Activated CD4-positive, alpha-beta memory T cell treated with anti-CD3 and anti-CD28 coated beads for 36 hours (primary cell): ENCODE results near the gene UCK2. TPM values are rescaled to one million over a fixed set of nuclear protein-coding genes. Genes with fewer than 3 reads are reported as not detected.
A peak's percentile ranks its signal among the peaks of the same experiment; 100 is the strongest.
"Not testable (repeated sequence)": the region's sequence is repeated elsewhere in the genome, so short reads cannot be mapped to it uniquely, and the experiment has no call there.

Source experiments
- CTCF ChIA-PET: fragments of 350-600 bp; sonication (Branson Sonifier 250); formaldehyde crosslinking; loops from one replicate; lab custom pipeline; 2021; ENCODE audit warnings: antibody characterized with exemption, inconsistent platforms; lab: Charles Lee
- POLR2A ChIA-PET: fragments of 350-600 bp; sonication (Branson Sonifier 250); formaldehyde crosslinking; loops from one replicate; lab custom pipeline; 2021; ENCODE audit warnings: antibody characterized with exemption; lab: Charles Lee
- DNase-seq: peaks from one replicate; pipeline ENCODE4 v3.0.0-alpha.2; 2020
- H3K27ac Mint-ChIP-seq: one replicate; pipeline ENCODE4 v1.8.0; 2021; ENCODE audit warnings: mixed read lengths
- H3K27me3 Mint-ChIP-seq: one replicate; pipeline ENCODE4 v1.8.0; 2021; ENCODE audit warnings: mixed read lengths
- H3K36me3 Mint-ChIP-seq: one replicate; pipeline ENCODE4 v1.8.0; 2021; ENCODE audit warnings: mixed read lengths
- H3K4me1 Mint-ChIP-seq: one replicate; pipeline ENCODE4 v1.8.0; 2021; ENCODE audit warnings: low read depth, mixed read lengths
- H3K4me3 Mint-ChIP-seq: one replicate; pipeline ENCODE4 v1.8.0; 2021; ENCODE audit warnings: mild to moderate bottlenecking, mixed read lengths
- H3K9me3 Mint-ChIP-seq: one replicate; pipeline ENCODE4 v1.8.0; 2021; ENCODE audit warnings: mixed read lengths
- intact Hi-C: fragments of 100-400 bp; cut with micrococcal nuclease; formaldehyde crosslinking; loops from one replicate; pipeline ENCODE4 v1.15.1; 2023
- total RNA-seq, 2 experiments: library from RNA; stranded (reverse); gene quantifications; one replicate each; pipeline ENCODE4 v1.2.3, GENCODE V29; 2021

The UCK2 gene
- total RNA-seq = 10 to 100 TPM; 60.1 to 61.8 TPM

DNA sequence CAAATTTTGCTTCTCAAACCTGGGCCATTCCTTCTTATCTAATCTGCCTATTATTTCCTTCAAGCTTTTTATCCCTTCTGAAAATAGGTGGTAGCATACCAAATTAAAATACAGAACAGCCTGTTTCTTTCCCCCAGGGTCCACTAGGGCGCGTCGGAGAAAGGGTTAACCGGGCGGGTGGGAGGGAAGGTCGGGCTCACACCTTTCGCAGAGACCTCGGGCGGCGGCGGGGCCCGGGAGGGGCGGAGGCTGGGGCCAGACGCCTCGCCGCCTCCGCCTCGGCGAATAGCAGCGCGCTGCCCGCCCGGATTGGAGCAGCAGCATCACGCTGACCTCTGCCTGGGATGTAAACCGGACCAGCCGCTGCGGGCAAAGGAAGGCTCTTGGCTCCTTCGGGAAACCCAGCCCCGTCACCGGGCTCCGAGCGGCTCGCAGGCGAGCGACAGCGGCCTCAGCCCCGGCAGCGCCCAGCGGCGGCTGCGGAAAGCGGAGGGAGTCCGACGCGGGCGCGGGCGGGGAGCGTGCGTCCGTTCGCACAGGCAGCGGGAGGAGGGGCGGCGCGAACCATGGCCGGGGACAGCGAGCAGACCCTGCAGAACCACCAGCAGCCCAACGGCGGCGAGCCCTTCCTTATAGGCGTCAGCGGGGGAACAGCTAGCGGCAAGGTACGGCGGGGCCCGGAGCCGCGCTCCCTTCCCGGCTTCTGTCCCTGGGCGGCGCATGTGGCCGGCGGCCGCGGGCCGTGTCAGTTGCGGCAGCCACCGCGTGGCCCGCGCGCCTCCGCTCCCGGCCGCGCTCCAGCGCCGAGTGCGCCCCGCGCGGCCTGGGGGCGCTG, at the start of gene UCK2:
UCK2 (plus strand) TSS at position 347 of the 835 bp plus-strand sequence; CDS start at position 567, 220 bp downstream.
- ChIA-PET CTCF (interaction anchor here (1.0 to 2.0 kb wide), 3 partner anchors 44 to 88 kb away, joined by 3 to 6 read pairs (median 6); no protein-coding TSS in a partner anchor), POLR2A (interaction anchor here (0.6 to 2.4 kb wide), 3 partner anchors 15 to 58 kb away, joined by 4 to 13 read pairs (median 5); no protein-coding TSS in a partner anchor)
- H3K27me3 Mint-ChIP-seq = no peaks in the 10 kb centered on the region

DNA sequence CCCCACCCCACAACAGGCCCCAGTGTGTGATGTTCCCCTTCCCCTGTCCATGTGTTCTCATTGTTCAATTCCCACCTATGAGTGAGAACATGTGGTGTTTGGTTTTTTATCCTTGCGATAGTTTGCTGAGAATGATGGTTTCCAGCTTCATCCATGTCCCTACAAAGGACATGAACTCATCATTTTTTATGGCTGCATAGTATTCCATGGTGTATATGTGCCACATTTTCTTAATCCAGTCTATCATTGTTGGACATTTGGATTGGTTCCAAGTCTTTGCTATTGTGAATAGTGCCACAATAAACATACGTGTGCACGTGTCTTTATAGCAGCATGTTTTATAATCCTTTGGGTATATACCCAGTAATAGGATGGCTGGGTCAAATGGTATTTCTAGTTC, 49.2 kb upstream of the UCK2 start:
- intact Hi-C loops, CTCF ChIA-PET, H3K4me1 Mint-ChIP-seq, H3K27me3 Mint-ChIP-seq, H3K27ac Mint-ChIP-seq, H3K4me3 Mint-ChIP-seq, H3K36me3 Mint-ChIP-seq, H3K9me3 Mint-ChIP-seq, DNase-seq, POLR2A ChIA-PET: not testable (repeated sequence)

More for the DNA sequence above, at the start of gene UCK2:
- Mint-ChIP-seq H3K36me3 (peaks cover 7% of the 10 kb centered on the region), H3K4me3 (peak within 1 kb of the TSS; percentile 91), H3K27ac (peak within 1 kb of the TSS; percentile 88), H3K4me1 (peaks cover 9% of the 10 kb centered on the region), H3K9me3 (no peaks in the 10 kb centered on the region)
- intact Hi-C loops = loop anchor here (1.0 to 2.0 kb wide), 7 partner anchors 15 to 229 kb away; partner anchors contain the start of genes ALDH9A1, MGST3 and TMCO1
- peak; percentile 75 for DNase-seq

DNA sequence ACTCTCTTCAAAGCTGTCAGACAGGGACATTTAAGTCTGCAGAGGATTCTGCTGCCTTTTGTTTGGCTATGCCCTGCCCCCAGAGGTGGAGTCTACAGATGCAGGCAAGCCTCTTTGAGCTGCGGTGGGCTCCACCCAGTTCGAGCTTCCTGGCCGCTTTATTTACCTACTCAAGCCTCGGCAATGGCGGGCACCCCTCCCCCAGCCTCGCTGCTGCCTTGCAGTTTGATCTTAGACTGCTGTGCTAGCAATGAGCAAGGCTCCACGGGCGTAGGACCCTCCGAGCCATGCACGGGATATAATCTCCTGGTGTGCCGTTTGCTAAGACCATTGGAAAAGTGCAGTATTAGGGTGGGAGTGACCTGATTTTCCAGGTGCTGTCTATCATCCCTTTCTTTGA, 43.9 kb upstream of the UCK2 start:
- H3K9me3 Mint-ChIP-seq, H3K27ac Mint-ChIP-seq, H3K36me3 Mint-ChIP-seq, H3K4me1 Mint-ChIP-seq, H3K4me3 Mint-ChIP-seq, POLR2A ChIA-PET, intact Hi-C loops, DNase-seq, H3K27me3 Mint-ChIP-seq, CTCF ChIA-PET: not testable (repeated sequence)

DNA sequence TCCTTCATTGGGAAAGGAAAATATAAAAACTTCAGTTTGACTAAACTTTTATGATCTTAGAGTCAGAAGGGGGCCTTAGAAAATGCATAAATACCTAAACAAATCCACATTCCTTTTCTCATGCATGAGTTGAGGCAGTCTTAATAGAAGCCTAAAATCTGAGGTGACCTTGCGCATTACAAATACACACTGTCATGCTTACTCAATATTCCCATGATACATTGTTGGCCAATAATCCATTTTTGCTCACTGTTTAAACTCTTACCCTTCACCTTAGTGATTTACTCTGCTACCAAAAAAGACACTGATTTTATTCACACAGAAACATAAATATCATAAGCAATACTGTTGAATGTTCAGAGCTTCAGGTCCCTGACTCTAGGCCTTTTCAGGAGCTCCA, 39.7 kb upstream of the UCK2 start:
- intact Hi-C loops = no loop called here
- H3K27me3 Mint-ChIP-seq = peaks cover 2% of the 10 kb centered on the region
- H3K4me3 Mint-ChIP-seq = no peak overlapping the region
- no peaks in the 10 kb centered on the region for H3K36me3 Mint-ChIP-seq
- no peak overlapping the region for H3K27ac Mint-ChIP-seq
- ChIA-PET POLR2A (no interaction called here), CTCF (no interaction called here)
- no peaks in the 10 kb centered on the region for H3K4me1 Mint-ChIP-seq
- H3K9me3 Mint-ChIP-seq = no peaks in the 10 kb centered on the region
- no peak for DNase-seq

DNA sequence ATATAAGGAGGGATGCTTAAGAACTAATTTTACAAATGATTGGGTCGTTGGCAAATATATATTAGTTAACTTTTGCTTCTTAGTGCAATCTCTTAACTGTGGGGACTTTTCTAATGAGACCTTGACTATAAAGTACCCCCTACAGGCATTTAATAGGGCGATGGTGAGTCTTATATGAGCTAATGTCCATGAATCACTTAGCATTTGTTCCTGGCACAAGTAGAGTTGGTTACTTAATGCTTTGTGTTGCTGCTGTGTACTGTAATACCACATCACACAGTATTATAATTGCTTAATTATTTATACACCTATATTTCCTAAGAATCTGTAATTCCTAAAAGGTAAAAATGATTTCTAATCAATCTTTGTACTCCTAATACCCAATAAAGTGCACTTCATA, 33.5 kb upstream of the UCK2 start:
- H3K4me1 Mint-ChIP-seq = no peaks in the 10 kb centered on the region
- H3K9me3 Mint-ChIP-seq = no peaks in the 10 kb centered on the region
- H3K36me3 Mint-ChIP-seq = no peaks in the 10 kb centered on the region
- no peak overlapping the region for H3K4me3 Mint-ChIP-seq
- no peak for DNase-seq
- POLR2A ChIA-PET = no interaction called here
- CTCF ChIA-PET = no interaction called here
- no peak overlapping the region for H3K27ac Mint-ChIP-seq
- peaks cover 12% of the 10 kb centered on the region for H3K27me3 Mint-ChIP-seq
- intact Hi-C loops = no loop called here

DNA sequence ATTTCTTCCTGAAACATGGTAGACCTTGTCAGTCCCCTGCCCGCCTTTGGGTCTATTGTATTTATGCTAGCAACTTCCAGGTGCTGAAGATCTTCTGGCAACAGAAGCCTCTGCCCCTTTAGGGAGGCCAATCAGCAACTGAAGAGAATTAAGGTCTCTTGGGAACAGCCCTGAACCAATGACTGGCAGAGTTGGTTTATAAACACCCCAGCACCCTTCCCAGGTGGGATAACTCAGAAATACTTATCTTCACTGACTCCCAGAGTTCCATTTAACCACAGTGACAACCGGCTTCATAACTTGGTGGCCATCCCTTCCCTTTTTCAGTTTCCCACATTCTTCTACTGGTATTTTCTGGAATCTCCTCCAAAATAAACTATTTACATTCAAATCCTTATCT, 31.5 kb upstream of the UCK2 start:
- peaks cover 14% of the 10 kb centered on the region for H3K27me3 Mint-ChIP-seq
- no peak for DNase-seq
- ChIA-PET POLR2A (no interaction called here), CTCF (no interaction called here)
- intact Hi-C loops = no loop called here
- H3K4me1 Mint-ChIP-seq = no peaks in the 10 kb centered on the region
- H3K9me3 Mint-ChIP-seq = peaks cover 8% of the 10 kb centered on the region
- H3K27ac Mint-ChIP-seq = no peak overlapping the region
- no peak overlapping the region for H3K4me3 Mint-ChIP-seq
- H3K36me3 Mint-ChIP-seq = no peaks in the 10 kb centered on the region

DNA sequence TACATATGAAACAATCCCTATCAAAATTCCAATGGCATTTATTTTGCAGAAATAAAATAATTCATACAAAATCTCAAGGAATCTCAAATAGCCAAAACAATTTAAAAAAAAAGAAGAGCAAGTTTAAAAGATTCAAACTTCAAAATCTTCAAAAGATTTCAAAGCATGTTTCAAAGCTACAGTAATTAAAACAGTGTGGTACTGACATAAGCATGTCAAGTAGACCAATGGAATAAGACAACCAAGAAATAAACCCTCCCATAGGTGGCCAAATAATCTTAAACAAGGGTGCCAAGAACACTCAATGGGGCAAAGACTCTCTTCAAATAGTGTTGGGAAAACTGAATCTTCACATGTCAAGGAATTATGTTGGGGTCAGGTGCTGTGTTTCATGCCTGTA, 28.0 kb upstream of the UCK2 start:
- DNase-seq = no peak
- intact Hi-C loops = no loop called here
- ChIA-PET CTCF (no interaction called here), POLR2A (no interaction called here)
- Mint-ChIP-seq H3K27ac (no peak overlapping the region), H3K36me3 (no peaks in the 10 kb centered on the region), H3K27me3 (peaks cover 14% of the 10 kb centered on the region), H3K4me1 (no peaks in the 10 kb centered on the region), H3K4me3 (no peak overlapping the region), H3K9me3 (peaks cover 8% of the 10 kb centered on the region)

DNA sequence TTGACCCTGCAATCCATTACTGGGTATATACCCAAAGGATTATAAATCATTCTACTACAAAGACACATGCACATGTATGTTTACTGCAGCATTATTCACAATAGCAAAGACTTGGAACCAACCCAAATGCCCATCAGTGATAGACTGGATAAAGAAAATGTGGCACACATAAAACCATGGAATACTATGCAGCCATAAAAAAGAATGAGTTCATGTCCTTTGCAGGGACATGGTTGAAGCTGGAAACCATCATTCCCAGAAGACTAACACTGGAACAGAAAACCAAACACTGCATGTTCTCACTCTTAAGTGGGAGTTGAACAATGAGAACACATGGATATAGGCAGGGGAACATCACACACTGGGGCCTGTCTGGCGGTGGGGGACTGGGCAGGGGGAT, 22.9 kb upstream of the UCK2 start:
- H3K27me3 Mint-ChIP-seq, intact Hi-C loops, H3K4me3 Mint-ChIP-seq, CTCF ChIA-PET, H3K27ac Mint-ChIP-seq, H3K4me1 Mint-ChIP-seq, DNase-seq, H3K36me3 Mint-ChIP-seq, H3K9me3 Mint-ChIP-seq, POLR2A ChIA-PET: not testable (repeated sequence)

DNA sequence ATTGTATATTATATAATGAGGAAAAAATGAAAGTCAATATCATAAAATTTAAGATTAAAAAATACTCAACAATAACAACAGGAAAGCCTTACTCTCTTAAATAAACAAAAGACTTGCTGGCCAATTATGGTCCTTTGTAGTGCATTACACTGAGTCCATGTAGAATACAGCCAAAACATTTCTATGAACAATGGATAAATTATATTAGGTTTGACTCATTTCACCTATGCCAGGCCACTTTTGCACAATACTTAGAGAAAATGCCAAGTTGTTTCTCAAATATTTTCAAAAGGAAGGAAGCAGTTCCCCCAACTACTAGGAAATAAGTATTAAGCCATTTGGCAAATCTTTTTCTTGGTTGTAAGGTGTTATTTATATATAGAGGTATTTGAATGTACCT, 19.8 kb upstream of the UCK2 start:
- ChIA-PET CTCF (no interaction called here), POLR2A (no interaction called here)
- Mint-ChIP-seq H3K36me3 (no peaks in the 10 kb centered on the region), H3K27me3 (peaks cover 11% of the 10 kb centered on the region), H3K4me1 (no peaks in the 10 kb centered on the region), H3K9me3 (no peaks in the 10 kb centered on the region), H3K4me3 (no peak overlapping the region), H3K27ac (no peak overlapping the region)
- intact Hi-C loops = no loop called here
- DNase-seq = no peak

DNA sequence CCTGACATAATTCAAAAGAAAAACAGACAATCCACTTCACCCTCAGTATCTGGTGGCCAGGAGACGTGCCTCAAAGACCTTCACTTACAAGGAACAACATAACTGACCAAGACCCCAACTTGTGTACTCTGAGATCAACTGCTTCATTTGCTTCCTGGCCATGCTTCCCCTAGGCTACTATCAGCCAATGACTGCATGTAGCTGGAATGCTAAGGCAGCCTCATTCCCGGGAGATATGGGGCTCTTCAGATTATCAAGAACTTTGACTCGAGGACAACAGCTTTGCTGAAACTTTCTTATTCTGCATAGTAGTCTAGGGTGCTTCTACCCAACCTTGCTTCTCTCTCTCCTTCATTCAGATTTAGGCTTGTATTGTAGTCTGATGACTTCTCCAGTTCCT, 11.7 kb upstream of the UCK2 start:
- H3K27me3 Mint-ChIP-seq = peaks cover 3% of the 10 kb centered on the region
- no peak overlapping the region for H3K4me3 Mint-ChIP-seq
- peaks cover 5% of the 10 kb centered on the region for H3K9me3 Mint-ChIP-seq
- H3K4me1 Mint-ChIP-seq = no peaks in the 10 kb centered on the region
- ChIA-PET CTCF (no interaction called here), POLR2A (interaction anchor here (0.6 kb wide), 1 partner anchor 35 kb away, joined by 5 read pairs; no protein-coding TSS in a partner anchor)
- no peaks in the 10 kb centered on the region for H3K36me3 Mint-ChIP-seq
- DNase-seq = no peak
- intact Hi-C loops = no loop called here
- no peak overlapping the region for H3K27ac Mint-ChIP-seq

DNA sequence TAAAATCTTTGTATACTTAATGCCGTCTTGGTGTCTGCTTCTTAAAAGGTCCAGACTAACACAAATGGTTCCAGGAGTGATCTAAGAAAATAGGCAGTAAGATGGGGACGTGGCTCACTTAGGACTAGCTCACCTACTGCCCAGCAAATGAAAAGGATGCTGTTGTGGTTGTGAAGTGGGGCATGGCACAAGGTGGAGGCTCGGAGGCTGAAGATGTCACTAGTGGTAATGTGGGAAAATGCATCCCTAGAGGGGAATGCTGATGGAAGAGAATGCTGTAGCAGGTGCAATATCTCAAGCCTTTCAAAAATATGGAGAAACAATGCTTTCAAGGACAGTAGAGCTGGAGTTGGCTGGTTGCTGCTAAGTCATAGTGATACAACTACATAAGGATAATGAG, 11.3 kb upstream of the UCK2 start:
- H3K4me1 Mint-ChIP-seq = no peaks in the 10 kb centered on the region
- H3K4me3 Mint-ChIP-seq = no peak overlapping the region
- H3K27me3 Mint-ChIP-seq = peaks cover 3% of the 10 kb centered on the region
- ChIA-PET CTCF (no interaction called here), POLR2A (interaction anchor here (0.6 kb wide), 1 partner anchor 35 kb away, joined by 5 read pairs; no protein-coding TSS in a partner anchor)
- intact Hi-C loops = no loop called here
- DNase-seq = no peak
- H3K27ac Mint-ChIP-seq = no peak overlapping the region
- peaks cover 5% of the 10 kb centered on the region for H3K9me3 Mint-ChIP-seq
- no peaks in the 10 kb centered on the region for H3K36me3 Mint-ChIP-seq

DNA sequence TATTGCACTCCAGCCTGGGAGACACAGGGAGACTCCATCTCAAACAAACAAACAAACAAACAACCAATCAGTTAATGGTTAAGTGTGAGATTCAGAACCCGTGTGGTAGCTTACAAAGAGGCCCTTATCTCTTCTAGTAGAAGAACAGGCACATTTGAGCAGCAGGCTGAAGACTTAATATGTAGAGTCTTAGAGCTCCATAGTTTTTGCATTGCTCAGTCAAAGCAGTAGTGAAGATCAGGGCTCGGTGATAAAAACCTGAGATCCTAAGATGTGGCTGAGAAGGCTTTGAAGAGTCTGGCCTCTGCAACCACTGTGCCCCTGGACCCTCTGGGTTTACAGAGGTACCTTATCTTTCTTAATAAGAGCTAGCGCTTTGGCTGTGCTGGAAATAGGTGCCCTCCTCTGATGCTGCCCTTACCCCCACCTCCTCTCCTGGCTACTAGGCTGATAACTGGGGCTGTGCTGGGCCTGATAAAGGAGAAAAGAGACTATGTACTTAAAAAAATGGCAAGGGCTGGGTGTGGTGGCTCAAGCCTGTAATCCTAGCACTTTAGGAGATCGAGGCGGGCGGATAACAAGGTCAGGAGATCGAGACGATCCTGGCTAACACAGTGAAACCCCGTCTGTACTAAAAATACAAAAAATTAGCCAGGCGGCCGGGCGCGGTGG, 10.5 kb upstream of the UCK2 start:
- Mint-ChIP-seq H3K9me3 (peaks cover 5% of the 10 kb centered on the region), H3K27me3 (peaks cover 2% of the 10 kb centered on the region), H3K4me1 (no peaks in the 10 kb centered on the region), H3K27ac (no peak overlapping the region), H3K36me3 (no peaks in the 10 kb centered on the region), H3K4me3 (no peak overlapping the region)
- intact Hi-C loops = no loop called here
- ChIA-PET POLR2A (no interaction called here), CTCF (no interaction called here)
- DNase-seq = no peak
